Measurements from ENCODE around the gene A2M. TPM values are rescaled to one million over a fixed set of nuclear protein-coding genes. Genes with fewer than 3 reads are reported as not detected.

Gene A2M
- total RNA-seq, 1 donor from 2014 or later = 346 TPM

DNA sequence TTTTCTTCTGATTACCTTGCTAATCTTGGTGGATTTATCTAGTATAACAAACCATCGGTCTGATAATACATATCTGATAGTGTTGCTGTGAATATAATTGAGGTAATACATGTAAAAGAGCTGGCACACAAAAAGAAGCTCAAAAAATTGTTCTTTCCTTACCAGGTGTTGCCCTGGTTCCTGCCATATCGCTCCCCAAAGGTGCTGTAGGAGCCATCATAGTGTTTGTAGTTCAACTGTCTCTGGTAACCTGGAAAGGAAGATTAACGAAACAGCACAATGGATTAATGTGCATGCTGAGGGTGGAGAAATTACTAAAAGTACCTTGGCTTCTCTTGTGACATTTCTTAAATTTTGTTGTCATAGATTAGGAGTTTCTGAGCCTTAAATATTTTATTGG, 36.6 kb downstream of the A2M start:
- peaks cover 1% of the 10 kb centered on the region for H3K9me3 Mint-ChIP-seq (ENCODE audit: unreplicated experiment)
- H3K27ac Mint-ChIP-seq (ENCODE audit: unreplicated experiment) = no peak overlapping the region
- no peak overlapping the region for H3K4me3 Mint-ChIP-seq (ENCODE audit: unreplicated experiment)

GRCh38 chr12:9077152-9078031, 38.3 kb downstream of the A2M start:
- no peak overlapping the region for H3K4me3 Mint-ChIP-seq (ENCODE audit: unreplicated experiment)
- H3K27ac Mint-ChIP-seq (ENCODE audit: unreplicated experiment) = no peak overlapping the region
- no peak for DNase-seq
- TF ChIP-seq, protein P1, sequence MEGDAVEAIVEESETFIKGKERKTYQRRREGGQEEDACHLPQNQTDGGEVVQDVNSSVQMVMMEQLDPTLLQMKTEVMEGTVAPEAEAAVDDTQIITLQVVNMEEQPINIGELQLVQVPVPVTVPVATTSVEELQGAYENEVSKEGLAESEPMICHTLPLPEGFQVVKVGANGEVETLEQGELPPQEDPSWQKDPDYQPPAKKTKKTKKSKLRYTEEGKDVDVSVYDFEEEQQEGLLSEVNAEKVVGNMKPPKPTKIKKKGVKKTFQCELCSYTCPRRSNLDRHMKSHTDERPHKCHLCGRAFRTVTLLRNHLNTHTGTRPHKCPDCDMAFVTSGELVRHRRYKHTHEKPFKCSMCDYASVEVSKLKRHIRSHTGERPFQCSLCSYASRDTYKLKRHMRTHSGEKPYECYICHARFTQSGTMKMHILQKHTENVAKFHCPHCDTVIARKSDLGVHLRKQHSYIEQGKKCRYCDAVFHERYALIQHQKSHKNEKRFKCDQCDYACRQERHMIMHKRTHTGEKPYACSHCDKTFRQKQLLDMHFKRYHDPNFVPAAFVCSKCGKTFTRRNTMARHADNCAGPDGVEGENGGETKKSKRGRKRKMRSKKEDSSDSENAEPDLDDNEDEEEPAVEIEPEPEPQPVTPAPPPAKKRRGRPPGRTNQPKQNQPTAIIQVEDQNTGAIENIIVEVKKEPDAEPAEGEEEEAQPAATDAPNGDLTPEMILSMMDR (IDR thresholded peaks at IDR 0.05; ENCODE audit: partially characterized antibody, unreplicated experiment) = no peak
- peaks cover 1% of the 10 kb centered on the region for H3K9me3 Mint-ChIP-seq (ENCODE audit: unreplicated experiment)
- no peaks in the 10 kb centered on the region for H3K27me3 Mint-ChIP-seq (ENCODE audit: unreplicated experiment)
- no peaks in the 10 kb centered on the region for H3K4me1 Mint-ChIP-seq (ENCODE audit: low read depth, unreplicated experiment)
- H3K36me3 Mint-ChIP-seq (ENCODE audit: unreplicated experiment) = peaks cover 4% of the 10 kb centered on the region

More for the DNA sequence above, 36.6 kb downstream of the A2M start:
- Mint-ChIP-seq H3K4me1 (ENCODE audit: low read depth, unreplicated experiment) (no peaks in the 10 kb centered on the region), H3K36me3 (ENCODE audit: unreplicated experiment) (peaks cover 12% of the 10 kb centered on the region), H3K27me3 (ENCODE audit: unreplicated experiment) (no peaks in the 10 kb centered on the region)
- TF ChIP-seq, protein P1 (IDR thresholded peaks at IDR 0.05; ENCODE audit: partially characterized antibody, unreplicated experiment) = no peak
- no peak for DNase-seq

GRCh38 chr12:9076733-9077132, 39.0 kb downstream of the A2M start:
- H3K4me1 Mint-ChIP-seq (ENCODE audit: low read depth, unreplicated experiment) = no peaks in the 10 kb centered on the region

DNA sequence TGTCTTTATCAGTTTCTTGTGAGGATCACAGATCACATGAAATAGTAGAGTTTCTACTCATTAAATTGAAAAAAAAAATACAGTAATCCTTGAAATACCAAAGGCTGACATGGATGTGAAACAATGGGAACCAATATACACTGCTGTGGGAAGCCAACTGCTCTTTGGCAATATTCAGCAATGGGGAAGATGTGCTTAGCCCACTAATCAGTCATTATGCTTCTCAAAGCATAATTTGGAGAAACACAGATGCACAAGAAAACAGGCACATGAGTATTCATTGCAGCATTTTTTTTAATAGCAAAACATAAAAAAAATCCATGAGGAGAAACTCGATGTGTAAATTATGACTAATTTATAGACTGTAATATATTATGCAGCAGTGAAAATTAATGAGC, 40.6 kb downstream of the A2M start:
- Mint-ChIP-seq H3K36me3 (ENCODE audit: unreplicated experiment) (no peaks in the 10 kb centered on the region), H3K27ac (ENCODE audit: unreplicated experiment) (no peak overlapping the region), H3K27me3 (ENCODE audit: unreplicated experiment) (no peaks in the 10 kb centered on the region), H3K9me3 (ENCODE audit: unreplicated experiment) (no peaks in the 10 kb centered on the region), H3K4me1 (ENCODE audit: low read depth, unreplicated experiment) (no peaks in the 10 kb centered on the region), H3K4me3 (ENCODE audit: unreplicated experiment) (no peak overlapping the region)
- no peak for DNase-seq
- TF ChIP-seq, protein P1 (IDR thresholded peaks at IDR 0.05; ENCODE audit: partially characterized antibody, unreplicated experiment) = no peak

More at GRCh38 chr12:9076733-9077132, 39.0 kb downstream of the A2M start:
- H3K27me3 Mint-ChIP-seq (ENCODE audit: unreplicated experiment) = no peaks in the 10 kb centered on the region
- peaks cover 4% of the 10 kb centered on the region for H3K36me3 Mint-ChIP-seq (ENCODE audit: unreplicated experiment)
- DNase-seq = no peak
- no peak overlapping the region for H3K4me3 Mint-ChIP-seq (ENCODE audit: unreplicated experiment)
- peaks cover 1% of the 10 kb centered on the region for H3K9me3 Mint-ChIP-seq (ENCODE audit: unreplicated experiment)
- no peak overlapping the region for H3K27ac Mint-ChIP-seq (ENCODE audit: unreplicated experiment)
- TF ChIP-seq, protein P1 (IDR thresholded peaks at IDR 0.05; ENCODE audit: partially characterized antibody, unreplicated experiment) = no peak

DNA sequence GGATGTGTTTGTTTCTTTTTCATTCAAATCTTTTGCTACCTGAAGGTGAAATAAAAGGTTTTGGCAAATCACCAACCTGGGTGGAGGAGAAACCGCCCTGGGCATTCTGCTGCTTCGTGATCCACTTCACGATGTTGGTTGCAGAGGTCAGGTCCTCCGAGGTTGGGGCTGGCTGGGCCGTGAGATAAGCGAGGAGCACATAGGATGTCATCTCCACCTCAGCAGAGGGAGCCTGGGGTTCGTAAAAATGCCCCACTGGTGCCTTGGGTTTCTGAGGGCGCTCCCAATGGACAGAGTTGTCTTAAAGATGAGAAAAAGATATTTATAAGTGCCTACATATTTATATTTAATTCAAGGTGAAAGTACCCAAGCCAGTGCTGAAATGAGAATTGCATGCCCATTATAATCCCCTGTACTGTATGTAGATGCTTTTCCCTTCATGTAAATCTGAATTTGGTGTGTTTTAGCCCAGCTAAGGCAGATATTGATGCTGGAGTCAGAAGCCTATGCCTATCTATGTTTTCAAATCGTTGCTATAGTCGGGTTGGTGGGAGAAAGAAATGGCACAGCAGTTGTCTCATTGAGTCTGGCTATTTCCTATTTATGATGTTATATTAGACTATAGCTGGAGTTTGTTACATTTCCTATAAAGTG, 41.1 kb downstream of the A2M start:
- H3K27ac Mint-ChIP-seq (ENCODE audit: unreplicated experiment) = no peak overlapping the region
- DNase-seq = no peak
- H3K9me3 Mint-ChIP-seq (ENCODE audit: unreplicated experiment) = no peaks in the 10 kb centered on the region
- no peaks in the 10 kb centered on the region for H3K27me3 Mint-ChIP-seq (ENCODE audit: unreplicated experiment)
- TF ChIP-seq, protein P1 (IDR thresholded peaks at IDR 0.05; ENCODE audit: partially characterized antibody, unreplicated experiment) = no peak
- H3K4me1 Mint-ChIP-seq (ENCODE audit: low read depth, unreplicated experiment) = no peaks in the 10 kb centered on the region
- no peaks in the 10 kb centered on the region for H3K36me3 Mint-ChIP-seq (ENCODE audit: unreplicated experiment)
- H3K4me3 Mint-ChIP-seq (ENCODE audit: unreplicated experiment) = no peak overlapping the region

Measured in glutamatergic neuron (in vitro differentiated cells).